Lower leg skin (tissue), 3 donors: ENCODE data around the gene HLA-DRB1.

Source experiments
- CTCF ChIP-seq, 3 donors: fragments of 450-650 bp; IDR thresholded peaks; one replicate each; pipeline ENCODE4 v1.5.1; 2016; ENCODE audit warnings: antibody characterized with exemption in 3 of 3, mild to moderate bottlenecking in 3 of 3, moderate library complexity in 2 of 3
- POLR2A ChIP-seq, 2 donors: fragments of 450-650 bp; IDR thresholded peaks; one replicate each; pipeline ENCODE4 v1.6.1; 2016 to 2017; ENCODE audit warnings: antibody characterized with exemption in 2 of 2, mild to moderate bottlenecking in 1 of 2, moderate library complexity in 1 of 2

GRCh38 chr6:32559747-32560146 lies 29.9 kb downstream of the HLA-DRB1 start:
- TF ChIP-seq CTCF (IDR thresholded peaks at IDR 0.05) (no peak), POLR2A (IDR thresholded peaks at IDR 0.05) (no peak)
